Measurements from ENCODE around the gene EXOSC7. TPM values are rescaled to one million over a fixed set of nuclear protein-coding genes. Genes with fewer than 3 reads are reported as not detected.
A peak's percentile ranks its signal among the peaks of the same experiment; 100 is the strongest.

The EXOSC7 gene
- total and polyA plus RNA-seq, 7 donors, result 16.2 to 44.3 (median 30.3) TPM

GRCh38 chr3:44992555-44993470 is 16.8 kb downstream of the EXOSC7 start:
- 69 to 83% methylated on average over 7 of the region's 7 CpGs for WGBS, 2 donors
- H3K27ac ChIP-seq, result peak overlapping the region in 2 of 4 donors; percentile 0 to 43
- H3K27me3 ChIP-seq, result no peaks in the 10 kb centered on the region
- peak; percentile 49 for DNase-seq
- no peak overlapping the region for H3K4me3 ChIP-seq
- TF ChIP-seq POLR2A (IDR thresholded peaks at IDR 0.05), result no peak
- TF ChIP-seq CTCF (IDR thresholded peaks at IDR 0.05), result peak in 3 of 4 experiments; percentile 11 to 51 (median 40)
- TF ChIP-seq EP300 (IDR thresholded peaks at IDR 0.05), result no peak
- TF ChIP-seq POLR2AphosphoS5 (IDR thresholded peaks at IDR 0.05), result no peak
- H3K9me3 ChIP-seq, result no peaks in the 10 kb centered on the region
- peaks cover 0 to 51% (median 7%) of the 10 kb centered on the region in 4 donors for H3K36me3 ChIP-seq
- peaks cover 0 to 24% (median 16%) of the 10 kb centered on the region in 4 donors for H3K4me1 ChIP-seq
- intact Hi-C loops (cut with DNase I), result no loop called here

GRCh38 chr3:44993471-44994205 is 17.6 kb downstream of the EXOSC7 start:
- DNase-seq, result peak; percentile 6
- H3K27me3 ChIP-seq, result no peaks in the 10 kb centered on the region
- intact Hi-C loops (cut with DNase I), result no loop called here
- peaks cover 0 to 60% (median 10%) of the 10 kb centered on the region in 4 donors for H3K36me3 ChIP-seq
- peak overlapping the region in 2 of 4 donors; percentile 0 to 43 for H3K27ac ChIP-seq
- no peak overlapping the region for H3K4me3 ChIP-seq
- TF ChIP-seq POLR2A (IDR thresholded peaks at IDR 0.05) (no peak), EP300 (IDR thresholded peaks at IDR 0.05) (no peak), CTCF (IDR thresholded peaks at IDR 0.05) (no peak), POLR2AphosphoS5 (IDR thresholded peaks at IDR 0.05) (no peak)
- no peaks in the 10 kb centered on the region for H3K9me3 ChIP-seq
- peaks cover 0 to 24% (median 16%) of the 10 kb centered on the region in 4 donors for H3K4me1 ChIP-seq

GRCh38 chr3:44995142-44995770 is 19.2 kb downstream of the EXOSC7 start:
- peaks cover 0 to 24% (median 16%) of the 10 kb centered on the region in 4 donors for H3K4me1 ChIP-seq
- peak overlapping the region in 2 of 4 donors; percentile 35 to 64 for H3K27ac ChIP-seq
- WGBS, 2 donors, result 50 to 75% methylated on average over 8 of the region's 8 CpGs
- H3K4me3 ChIP-seq, result no peak overlapping the region
- no peaks in the 10 kb centered on the region for H3K27me3 ChIP-seq
- DNase-seq, result peak; percentile 70
- peaks cover 0 to 62% (median 10%) of the 10 kb centered on the region in 4 donors for H3K36me3 ChIP-seq
- TF ChIP-seq POLR2A (IDR thresholded peaks at IDR 0.05), result no peak
- no peak for TF ChIP-seq POLR2AphosphoS5 (IDR thresholded peaks at IDR 0.05)
- no peak for TF ChIP-seq CTCF (IDR thresholded peaks at IDR 0.05)
- intact Hi-C loops (cut with DNase I), result no loop called here
- no peaks in the 10 kb centered on the region for H3K9me3 ChIP-seq

- H3K4me3 ChIP-seq, result no peak overlapping the region
Measured at GRCh38 chr3:44996556-44996969, 20.5 kb downstream of the EXOSC7 start.

More at GRCh38 chr3:44996556-44996969, 20.5 kb downstream of the EXOSC7 start:
- no peaks in the 10 kb centered on the region for H3K9me3 ChIP-seq
- H3K27me3 ChIP-seq, result no peaks in the 10 kb centered on the region
- intact Hi-C loops (cut with DNase I), result no loop called here
- peak overlapping the region in 1 of 4 donors; percentile 64 for H3K27ac ChIP-seq
- H3K4me1 ChIP-seq, result peaks cover 0 to 24% (median 16%) of the 10 kb centered on the region in 4 donors
- peaks cover 2 to 62% (median 19%) of the 10 kb centered on the region in 4 donors for H3K36me3 ChIP-seq
- TF ChIP-seq EP300 (IDR thresholded peaks at IDR 0.05), result no peak
- TF ChIP-seq POLR2A (IDR thresholded peaks at IDR 0.05), result no peak
- TF ChIP-seq CTCF (IDR thresholded peaks at IDR 0.05), result no peak
- TF ChIP-seq POLR2AphosphoS5 (IDR thresholded peaks at IDR 0.05), result no peak
- DNase-seq, result peak; percentile 27
- 28 to 67% methylated on average over 3 of the region's 3 CpGs for WGBS, 2 donors
